WTC11 (cell line): ENCODE measurements around the gene OR56A5. TPM values are rescaled to one million over a fixed set of nuclear protein-coding genes. Genes with fewer than 3 reads are reported as not detected.

Experiments used
- total RNA-seq: library from RNA; stranded (reverse); gene quantifications from 3 replicates; pipeline ENCODE4 v1.2.3, GENCODE V29; 2021

Gene OR56A5
- total RNA-seq, 1 experiment from 2014 or later, result not detected

Other genes with a start within 250 kb of the OR56A5 start
- gene OR56B1, start 232.0 kb downstream of the OR56A5 start, total RNA-seq, result 0.09 to 0.17 TPM (median 0.11 TPM) in 3 replicates
- 0.23 to 0.52 TPM (median 0.44 TPM) in 3 replicates for gene OR52N4, start 214.3 kb downstream of the OR56A5 start, total RNA-seq
- 0.07 TPM in 1 of 3 replicates, not detected in the others for gene OR52N5, start 185.1 kb downstream of the OR56A5 start, total RNA-seq
- 0.07 TPM in 1 of 3 replicates, not detected in the others for gene OR52N1, start 177.2 kb downstream of the OR56A5 start, total RNA-seq
- 0.25 to 0.34 TPM in 2 of 3 replicates, not detected in the other for gene OR52N2, start 159.6 kb downstream of the OR56A5 start, total RNA-seq
- gene OR52E6, start 126.6 kb downstream of the OR56A5 start, total RNA-seq, result not detected in 3 replicates
- gene OR52E8, start 110.8 kb downstream of the OR56A5 start, total RNA-seq, result not detected in 3 replicates
- not detected in 3 replicates for gene OR52E4, start 87.9 kb downstream of the OR56A5 start, total RNA-seq
- not detected in 3 replicates for gene OR52E5, start 75.3 kb downstream of the OR56A5 start, total RNA-seq
- not detected in 3 replicates for gene OR56A3, start 26.2 kb downstream of the OR56A5 start, total RNA-seq
- 0.15 to 0.44 TPM in 2 of 3 replicates, not detected in the other for gene OR52L1, start 18.5 kb upstream of the OR56A5 start, total RNA-seq
- gene OR56A4, start 38.5 kb upstream of the OR56A5 start, total RNA-seq, result 0.20 to 0.46 TPM (median 0.25 TPM) in 3 replicates
- gene OR56A1, start 62.3 kb upstream of the OR56A5 start, total RNA-seq, result 0.14 to 0.35 TPM (median 0.14 TPM) in 3 replicates
- not detected in 3 replicates for gene OR56B4, start 139.2 kb upstream of the OR56A5 start, total RNA-seq
- gene OR52B2, start 201.8 kb upstream of the OR56A5 start, total RNA-seq, result not detected in 3 replicates
- not detected in 3 replicates for gene OR52W1, start 230.7 kb upstream of the OR56A5 start, total RNA-seq
- not detected in 3 replicates for gene C11orf42, start 237.1 kb upstream of the OR56A5 start, total RNA-seq